ENCODE measurements around the gene CALY. TPM values are rescaled to one million over a fixed set of nuclear protein-coding genes. Genes with fewer than 3 reads are reported as not detected.

Gene CALY
- polyA plus RNA-seq, 1 of the 3 experiments (the other 2 are of a cell fraction) = 3.3 TPM

Small RNAs within 50 kb of the gene (small RNA-seq; reads per million reads assigned to genes)
- gene AL360181.4 = 0 reads per million in 7 experiments
- 0 to 0.39 (median 0) reads per million in 7 experiments for gene BANF1P2
- gene MIR3944 = 0 to 1.1 (median 0) reads per million in 7 experiments

Other genes starting within 250 kb of the CALY start
- not detected in 2 replicates for gene ADGRA1, start 249.0 kb downstream of the CALY start, polyA plus RNA-seq (2012; rRNA removed)
- gene KNDC1, start 176.7 kb downstream of the CALY start, polyA plus RNA-seq (2012; rRNA removed) = 1.4 TPM in 2 replicates
- gene UTF1, start 106.7 kb downstream of the CALY start, polyA plus RNA-seq (2012; rRNA removed) = not detected in 2 replicates
- not detected in 2 replicates for gene VENTX, start 99.0 kb downstream of the CALY start, polyA plus RNA-seq (2012; rRNA removed)
- gene ADAM8, start 60.0 kb downstream of the CALY start, polyA plus RNA-seq (2012; rRNA removed) = 1.6 and 1.7 TPM in 2 replicates
- 47.4 and 49.1 TPM in 2 replicates for gene TUBGCP2, start 28.0 kb downstream of the CALY start, polyA plus RNA-seq (2012; rRNA removed)
- 43.5 and 62.3 TPM in 2 replicates for gene ZNF511, start 28.0 kb downstream of the CALY start, polyA plus RNA-seq (2012; rRNA removed)
- gene PRAP1, start 10.5 kb upstream of the CALY start, polyA plus RNA-seq (2012; rRNA removed) = 1.9 and 2.3 TPM in 2 replicates
- gene FUOM, start 21.1 kb upstream of the CALY start, polyA plus RNA-seq (2012; rRNA removed) = 25.3 and 32.5 TPM in 2 replicates
- 72.1 and 97.8 TPM in 2 replicates for gene ECHS1, start 36.5 kb upstream of the CALY start, polyA plus RNA-seq (2012; rRNA removed)
- gene PAOX, start 42.4 kb upstream of the CALY start, polyA plus RNA-seq (2012; rRNA removed) = 6.2 and 6.6 TPM in 2 replicates
- 86.4 and 90.7 TPM in 2 replicates for gene MTG1, start 57.3 kb upstream of the CALY start, polyA plus RNA-seq (2012; rRNA removed)
- gene SPRN, start 87.7 kb upstream of the CALY start, polyA plus RNA-seq (2012; rRNA removed) = 0.78 and 1.2 TPM in 2 replicates
- gene SCART1, start 117.0 kb upstream of the CALY start, polyA plus RNA-seq (2012; rRNA removed) = 2.1 and 3.4 TPM in 2 replicates
- 0.61 and 1.3 TPM in 2 replicates for gene CYP2E1, start 190.5 kb upstream of the CALY start, polyA plus RNA-seq (2012; rRNA removed)
- gene SYCE1, start 228.7 kb upstream of the CALY start, polyA plus RNA-seq (2012; rRNA removed) = not detected in 2 replicates

Data from SK-N-SH (cell line).